Skin of body (tissue), 2 donors: ENCODE results near the gene KLF17. TPM values are rescaled to one million over a fixed set of nuclear protein-coding genes. Genes with fewer than 3 reads are reported as not detected.

Source experiments
- DNase-seq: peaks from one replicate; lab custom pipeline; 2025; lab: John Stamatoyannopoulos, UW
- total RNA-seq: library from RNA; depleted of rRNA; stranded (reverse); fragments of >200 nt; gene quantifications from one replicate; pipeline ENCODE4 v1.2.3, GENCODE V29; 2014

The KLF17 gene, protein sequence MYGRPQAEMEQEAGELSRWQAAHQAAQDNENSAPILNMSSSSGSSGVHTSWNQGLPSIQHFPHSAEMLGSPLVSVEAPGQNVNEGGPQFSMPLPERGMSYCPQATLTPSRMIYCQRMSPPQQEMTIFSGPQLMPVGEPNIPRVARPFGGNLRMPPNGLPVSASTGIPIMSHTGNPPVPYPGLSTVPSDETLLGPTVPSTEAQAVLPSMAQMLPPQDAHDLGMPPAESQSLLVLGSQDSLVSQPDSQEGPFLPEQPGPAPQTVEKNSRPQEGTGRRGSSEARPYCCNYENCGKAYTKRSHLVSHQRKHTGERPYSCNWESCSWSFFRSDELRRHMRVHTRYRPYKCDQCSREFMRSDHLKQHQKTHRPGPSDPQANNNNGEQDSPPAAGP
- not detected for total RNA-seq

DNA sequence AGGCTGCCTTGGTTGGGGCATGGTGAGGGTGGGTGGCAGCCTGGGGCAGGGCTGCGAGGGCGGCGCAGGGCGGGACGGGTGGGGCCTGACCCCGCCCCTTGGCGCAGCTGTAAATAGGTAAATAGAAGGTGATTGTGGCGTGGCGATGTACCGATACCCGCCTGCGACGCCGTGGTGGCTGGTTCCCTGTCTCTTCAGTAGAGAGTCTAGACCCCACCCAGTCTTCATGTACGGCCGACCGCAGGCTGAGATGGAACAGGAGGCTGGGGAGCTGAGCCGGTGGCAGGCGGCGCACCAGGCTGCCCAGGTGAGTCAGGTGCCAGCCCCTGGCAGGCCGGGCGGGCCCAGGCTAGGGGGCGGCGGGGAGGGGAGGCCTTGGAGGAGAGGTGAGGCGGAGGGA, at the start of gene KLF17:
KLF17 (plus strand) TSS at position 140 of the 400 bp plus-strand sequence; CDS start at position 227, 87 bp downstream.
- no peak for DNase-seq

DNA sequence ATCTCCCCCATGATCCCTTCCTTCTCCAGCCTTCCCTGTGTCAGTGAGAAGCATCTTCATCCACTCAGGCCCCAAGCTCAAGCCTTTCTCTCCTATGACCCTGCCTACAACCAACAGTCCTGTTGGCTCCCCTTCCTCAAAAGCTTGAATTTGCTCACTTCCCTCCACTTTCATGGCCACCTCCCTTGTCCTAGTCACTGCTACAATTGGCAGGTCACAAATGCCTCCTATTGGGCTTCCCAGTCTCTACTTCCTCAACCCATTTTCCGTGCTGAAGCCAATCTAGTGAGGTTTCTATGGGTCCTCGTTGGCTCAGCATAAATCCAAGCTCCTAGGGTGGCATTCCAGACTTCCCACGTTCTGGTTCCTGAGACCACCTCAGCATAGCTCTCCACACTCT, 47.2 kb upstream of the KLF17 start:
- DNase-seq, result no peak

DNA sequence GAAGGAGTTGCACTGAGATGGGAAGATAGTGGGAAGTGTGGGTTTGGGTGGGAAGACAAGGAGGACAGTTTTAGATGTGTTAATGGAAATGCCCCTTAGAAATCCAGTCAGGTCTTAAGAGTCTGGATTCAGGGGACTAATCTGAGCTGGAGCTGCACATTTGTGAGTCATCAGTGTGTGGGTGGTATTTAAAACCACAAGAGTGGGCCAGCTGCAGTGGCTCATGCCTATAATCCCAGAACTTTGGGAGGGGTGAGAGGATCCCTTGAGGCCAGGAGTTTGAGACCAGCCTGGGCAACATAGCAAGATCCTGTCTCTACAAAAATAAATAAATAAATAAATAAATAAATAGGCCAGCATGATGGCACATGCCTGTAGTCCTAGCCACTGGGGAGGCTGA, 46.4 kb upstream of the KLF17 start:
- DNase-seq, result no peak

DNA sequence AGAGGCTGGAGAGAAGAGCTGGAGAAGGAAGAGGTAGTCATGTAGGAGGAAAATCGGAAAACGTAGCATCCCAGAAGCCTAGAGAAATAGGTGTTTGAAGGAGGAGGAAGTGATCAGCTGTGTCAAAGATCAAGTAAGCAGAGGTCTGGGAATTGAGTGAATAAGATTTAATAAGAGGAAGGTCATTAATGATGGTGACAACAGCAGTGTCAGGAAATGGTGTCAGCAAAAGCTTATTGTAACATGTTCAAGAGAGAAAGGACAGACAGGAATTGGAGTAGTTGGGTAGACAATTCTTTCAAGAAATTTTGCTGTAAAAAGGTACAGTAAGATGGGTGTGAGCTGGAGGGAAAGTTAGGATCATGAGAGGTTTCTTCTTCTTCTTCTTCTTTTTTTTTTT, 45.8 kb upstream of the KLF17 start:
- no peak for DNase-seq

DNA sequence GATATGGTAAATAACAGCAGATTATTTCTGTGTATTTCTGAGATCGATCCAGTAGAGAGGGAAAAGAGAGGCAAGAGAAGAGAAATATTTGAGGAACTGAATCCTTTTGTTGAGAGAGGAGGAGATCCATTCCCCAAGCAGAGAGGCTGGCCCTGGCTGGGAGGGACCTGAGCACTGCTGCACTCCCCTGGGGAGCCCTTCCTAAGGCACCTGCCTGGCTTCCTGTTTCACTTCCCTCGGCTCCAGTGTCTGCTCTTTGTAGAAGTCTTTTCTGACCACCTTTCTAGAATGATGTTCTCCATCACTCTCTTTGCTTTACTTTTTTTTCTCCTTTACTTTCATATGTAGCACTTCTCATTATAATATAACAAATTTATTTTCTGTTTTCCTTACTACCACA, 45.1 kb upstream of the KLF17 start:
- DNase-seq, result no peak

DNA sequence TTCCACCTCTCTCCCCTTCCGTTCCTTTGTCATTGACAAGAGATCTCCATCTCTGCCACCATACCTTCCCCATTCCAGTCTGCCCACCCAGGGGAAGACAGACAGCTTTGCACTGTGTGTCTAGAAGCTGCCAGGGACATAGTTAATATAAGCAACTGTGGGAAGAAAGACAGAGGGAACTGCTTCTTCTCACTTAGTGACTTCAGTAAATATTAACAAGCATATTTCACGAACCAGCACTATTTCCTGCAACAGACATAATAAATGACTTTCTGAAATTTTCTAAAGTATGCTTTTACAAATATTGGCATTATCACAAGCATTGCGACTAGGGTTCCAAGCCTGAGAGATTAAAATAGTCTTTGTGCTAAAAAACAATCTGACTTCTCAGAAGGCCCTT, 44.2 kb upstream of the KLF17 start:
- no peak for DNase-seq

DNA sequence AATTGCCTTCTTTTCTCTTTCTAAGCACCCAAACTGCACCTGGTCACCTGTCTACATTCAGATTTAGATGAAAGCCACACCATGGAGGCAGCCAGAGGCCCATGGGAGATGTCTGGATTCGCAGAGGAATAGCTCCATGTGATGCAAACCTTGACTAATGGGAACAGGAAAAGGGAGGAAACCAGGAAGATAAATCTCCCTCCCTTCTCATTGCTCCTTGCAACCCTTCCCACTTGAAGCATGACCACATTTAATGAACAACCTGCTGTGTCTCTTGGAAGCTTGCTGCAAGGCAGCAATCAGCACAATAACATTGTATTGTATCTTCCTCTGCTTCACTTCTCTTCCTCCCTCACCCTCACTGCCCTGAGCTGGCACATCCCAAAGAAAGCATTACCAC, 42.6 kb upstream of the KLF17 start:
- no peak for DNase-seq

DNA sequence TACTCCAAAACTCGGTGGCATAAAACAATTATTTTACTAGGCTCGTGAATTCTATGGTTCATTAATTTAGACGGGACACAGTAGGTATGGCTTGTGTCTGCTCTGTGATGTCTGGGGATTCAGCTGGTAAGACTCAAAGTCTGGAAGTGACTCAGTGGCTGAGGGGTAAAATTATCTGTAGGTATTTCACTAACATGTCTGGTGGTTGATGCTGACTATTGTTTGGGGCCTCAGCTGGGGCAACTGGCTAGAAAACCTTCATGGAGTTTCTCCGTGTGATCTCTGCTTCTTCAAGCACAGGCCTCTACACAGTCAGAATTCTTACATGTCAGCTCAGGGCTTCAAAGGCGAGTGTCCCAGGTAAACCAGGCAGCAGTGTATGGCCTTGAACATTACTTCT, 41.2 kb upstream of the KLF17 start:
- no peak for DNase-seq

DNA sequence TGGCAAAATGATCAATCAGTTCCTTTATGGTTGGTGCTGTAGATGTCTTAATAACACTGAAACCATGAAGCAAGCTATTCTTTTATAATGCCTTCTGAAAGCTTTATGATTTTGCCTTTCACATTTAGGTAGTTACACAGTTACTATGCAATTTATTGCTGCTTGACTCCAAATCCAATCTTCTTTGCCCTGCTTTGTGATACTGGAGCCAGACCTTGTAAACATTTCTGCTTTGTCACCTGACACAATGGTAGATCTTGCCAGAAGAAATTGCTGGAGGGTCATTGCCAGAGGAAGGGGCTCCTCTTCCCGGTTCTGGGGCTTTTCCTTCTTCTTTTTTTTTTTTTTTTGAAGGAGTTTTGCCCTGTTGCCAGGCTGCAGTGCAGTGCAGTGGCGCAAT, 40.5 kb upstream of the KLF17 start:
- DNase-seq, result no peak

DNA sequence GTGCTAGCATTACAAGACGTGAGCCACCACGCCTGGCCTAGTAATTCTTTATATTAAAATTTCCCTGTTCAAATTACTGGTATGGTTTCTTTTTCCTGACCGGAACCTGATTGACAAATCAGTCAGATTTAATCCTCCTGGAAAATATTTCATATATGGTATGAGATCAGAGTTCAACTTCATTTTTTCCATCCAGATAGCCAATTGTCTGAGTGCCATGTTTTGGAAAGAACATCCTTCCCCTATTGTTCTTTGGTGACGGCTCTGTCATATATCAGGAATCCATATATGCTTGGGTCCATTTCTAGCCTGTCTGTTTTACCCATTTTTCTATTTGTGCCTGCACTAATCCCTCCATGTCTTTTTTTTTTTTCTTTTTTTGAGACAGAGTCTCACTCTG, 39.1 kb upstream of the KLF17 start:
- no peak for DNase-seq

DNA sequence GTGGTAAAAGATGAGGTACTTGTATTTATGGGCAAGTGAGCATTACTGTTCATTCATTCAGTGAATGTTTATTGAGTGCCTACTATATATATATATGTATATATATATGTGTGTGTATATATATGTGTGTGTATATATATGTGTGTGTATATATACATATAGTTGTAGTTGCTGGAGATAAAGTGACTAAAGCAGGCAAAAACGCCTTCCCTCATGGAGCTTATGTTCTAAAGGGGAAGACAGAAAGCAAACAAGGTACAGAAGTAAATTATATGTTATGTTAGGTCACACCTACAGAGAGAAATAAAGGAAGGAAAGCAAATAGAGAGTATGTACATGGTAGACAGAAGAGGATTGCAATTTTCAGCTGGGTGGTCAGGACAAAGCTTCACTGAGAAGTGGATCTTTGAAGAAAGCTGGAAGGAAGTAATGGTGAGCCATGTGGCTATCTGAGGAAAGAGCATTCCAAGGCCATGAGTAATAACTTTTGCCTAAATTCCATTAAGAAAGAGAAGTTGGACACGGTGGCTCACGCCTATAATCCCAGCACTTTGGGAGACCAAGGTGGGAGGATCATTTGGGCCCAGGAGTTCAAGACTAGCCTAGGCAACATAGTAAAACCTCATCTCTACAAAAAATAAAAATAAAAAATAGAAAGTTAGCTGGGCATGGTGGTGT, 33.5 kb upstream of the KLF17 start:
- no peak for DNase-seq

DNA sequence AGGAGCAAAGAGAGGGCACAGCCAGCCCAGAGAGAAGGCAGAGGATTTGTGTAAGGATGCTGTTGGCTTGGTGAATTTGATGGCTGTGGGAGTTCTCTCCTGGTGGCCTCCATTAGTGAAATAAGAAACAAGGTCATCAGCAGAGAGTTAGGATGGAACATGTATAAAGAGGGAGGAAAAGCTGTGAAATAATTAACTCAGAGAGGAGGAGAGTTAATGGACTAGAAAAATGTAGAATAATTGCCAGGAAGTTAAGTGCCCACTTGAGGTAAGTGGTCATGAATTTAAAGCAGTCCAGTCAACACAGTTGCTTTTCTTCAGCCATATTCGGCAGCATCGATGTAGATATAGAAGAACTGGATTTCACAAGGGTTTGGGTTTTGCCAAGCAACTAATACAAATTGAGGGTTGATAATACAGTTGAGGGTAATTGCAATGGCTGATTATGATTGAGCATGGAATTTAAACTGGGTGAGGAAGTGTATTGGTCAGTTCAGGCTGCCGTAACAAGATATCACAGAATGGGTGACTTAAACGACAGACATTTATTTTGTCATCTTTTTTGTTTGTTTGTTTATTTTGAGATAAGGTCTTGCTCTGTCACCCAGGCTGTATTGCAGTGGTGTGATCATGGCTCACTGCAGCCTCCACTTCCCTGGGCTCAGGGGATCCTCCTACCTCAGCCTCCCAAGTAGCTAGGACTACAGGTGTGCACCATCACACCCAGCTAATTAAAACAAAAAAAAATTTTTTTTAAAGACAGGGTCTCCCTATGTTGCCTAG, 31.7 kb upstream of the KLF17 start:
- no peak for DNase-seq

DNA sequence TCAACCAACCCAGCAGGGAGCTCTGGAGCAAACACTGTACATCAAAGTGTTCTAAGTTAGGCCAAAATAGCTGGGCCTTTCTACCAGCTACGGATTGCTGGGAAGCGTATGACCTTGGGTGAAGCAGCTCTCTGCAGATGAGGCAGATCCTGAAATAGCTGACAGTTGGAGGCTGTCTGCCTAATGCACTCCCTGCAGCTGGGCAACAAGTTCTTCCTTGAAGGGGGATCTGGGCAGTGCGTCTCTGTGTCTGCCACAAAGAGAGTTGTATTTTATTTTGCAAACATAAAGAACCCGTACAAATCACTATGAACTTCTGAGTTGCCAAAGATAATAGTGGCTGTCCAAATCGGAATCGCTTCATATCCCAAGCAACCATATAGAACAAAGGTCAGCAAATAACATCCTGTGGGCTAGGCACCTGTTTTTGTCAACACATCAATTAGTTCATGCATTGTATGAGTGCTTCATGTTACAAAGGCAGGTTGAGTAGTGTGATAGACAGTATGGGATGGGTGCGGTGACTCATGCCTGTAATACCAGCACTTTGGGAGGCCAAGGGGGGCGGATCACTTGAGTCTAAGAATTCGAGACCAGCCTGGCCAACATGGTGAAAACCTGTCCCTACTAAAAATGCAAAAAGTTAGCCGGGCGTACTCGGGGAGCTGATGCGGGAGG, 29.1 kb upstream of the KLF17 start:
- no peak for DNase-seq

DNA sequence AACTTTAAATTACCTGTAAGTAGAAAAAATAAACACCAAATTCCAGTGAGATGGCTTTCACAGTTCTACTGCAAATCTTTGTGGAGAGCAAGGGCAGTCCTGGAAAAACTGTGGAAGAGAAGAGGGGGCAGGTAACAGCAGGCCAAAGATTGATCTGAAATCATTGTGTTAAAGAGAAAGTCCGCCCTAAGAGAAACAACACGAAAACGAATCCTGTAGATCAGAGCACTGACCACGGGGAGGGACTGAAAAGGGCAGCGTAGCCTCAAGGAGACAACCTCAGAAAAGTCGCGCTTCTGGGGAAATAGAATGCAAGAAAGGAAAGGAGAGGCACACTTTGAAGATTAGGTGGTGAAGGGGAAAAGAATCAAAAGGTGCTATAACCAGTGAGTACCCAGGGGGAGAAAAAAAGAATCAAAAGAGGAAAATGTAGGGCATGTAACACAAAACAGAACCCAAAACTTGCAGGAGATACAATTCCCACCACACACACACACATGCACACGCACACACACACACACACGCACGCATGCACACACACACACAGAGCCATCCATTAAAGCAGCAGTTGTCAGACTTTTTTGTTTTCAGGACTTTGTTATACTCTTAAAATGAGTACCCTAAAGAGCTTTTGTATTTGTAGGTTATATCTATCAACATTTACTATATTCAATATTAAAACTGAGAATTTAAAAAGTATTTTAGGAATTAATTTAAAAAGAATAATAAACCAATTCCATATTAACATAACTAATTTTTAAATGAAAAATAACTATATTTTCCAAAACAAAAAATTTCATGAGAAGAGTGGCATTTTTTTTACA, 28.0 kb upstream of the KLF17 start:
- DNase-seq, result no peak

DNA sequence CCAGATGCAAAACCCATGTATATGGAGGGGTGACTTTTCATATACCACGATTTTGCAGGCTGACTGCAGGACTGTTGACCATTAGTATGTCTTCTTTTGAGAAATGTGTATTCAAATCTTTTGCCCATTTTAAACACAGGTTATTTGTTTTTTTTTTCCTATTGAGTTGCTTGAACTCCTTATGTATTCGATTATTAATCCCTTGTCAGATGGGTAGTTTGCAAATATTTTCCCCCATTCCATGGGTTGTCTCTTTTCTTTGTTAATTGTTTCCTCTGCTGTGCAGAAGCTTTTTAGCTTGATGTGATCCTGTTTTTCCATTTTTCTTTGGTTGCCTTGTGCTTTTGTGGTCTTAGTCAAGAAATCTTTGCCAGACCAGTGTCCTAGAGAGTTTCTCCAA, 24.6 kb upstream of the KLF17 start:
- DNase-seq, result no peak

DNA sequence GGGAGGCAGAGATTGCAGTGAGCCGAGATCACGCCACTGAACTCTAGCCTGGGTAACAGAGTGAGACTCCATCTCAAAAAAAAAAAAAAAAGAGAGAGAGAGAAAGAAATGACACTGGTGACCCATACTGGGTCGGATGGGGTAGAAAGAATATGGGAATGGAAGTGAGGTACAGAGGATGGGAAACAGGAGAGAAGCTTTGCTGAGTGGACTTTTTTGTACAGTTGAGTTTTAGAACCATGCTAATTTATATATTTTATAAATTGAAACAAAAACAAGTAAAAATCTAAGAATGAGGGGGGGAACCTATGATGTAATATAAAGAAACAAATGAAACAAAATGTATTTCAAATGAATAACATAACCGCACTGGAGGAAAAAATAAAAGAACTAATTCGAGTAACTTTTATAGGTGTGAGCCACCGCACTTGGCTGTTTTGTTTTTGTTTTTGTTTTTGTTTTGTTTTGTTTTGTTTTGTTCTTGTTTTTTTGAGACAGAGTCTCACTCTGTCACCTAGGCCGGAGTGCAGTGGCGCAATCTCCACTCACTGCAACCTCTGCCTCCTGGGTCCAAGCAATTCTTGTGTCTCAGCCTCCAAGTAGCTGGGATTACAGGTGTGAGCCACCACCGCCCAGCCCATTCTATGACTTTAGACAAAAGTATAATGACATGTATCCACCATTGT, 18.3 kb upstream of the KLF17 start:
- no peak for DNase-seq

DNA sequence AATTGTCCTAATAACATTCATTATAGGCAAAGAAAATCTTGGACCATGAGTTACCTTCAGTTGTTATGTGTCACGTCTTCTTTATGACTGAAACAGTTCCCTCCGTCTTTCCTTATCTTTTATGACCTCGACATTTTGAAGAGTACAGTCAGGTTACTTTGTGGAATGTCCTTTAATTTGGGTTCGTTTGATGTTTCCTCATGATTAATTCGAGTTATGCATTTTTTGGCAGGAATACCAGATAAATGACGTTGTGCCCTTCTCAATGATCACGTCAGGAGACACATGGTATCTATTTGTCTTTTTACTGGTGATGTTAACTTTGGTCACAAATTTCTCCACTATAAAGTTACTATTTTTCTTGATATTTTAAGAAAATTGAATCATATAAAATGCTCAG, 17.3 kb upstream of the KLF17 start:
- DNase-seq, result no peak

DNA sequence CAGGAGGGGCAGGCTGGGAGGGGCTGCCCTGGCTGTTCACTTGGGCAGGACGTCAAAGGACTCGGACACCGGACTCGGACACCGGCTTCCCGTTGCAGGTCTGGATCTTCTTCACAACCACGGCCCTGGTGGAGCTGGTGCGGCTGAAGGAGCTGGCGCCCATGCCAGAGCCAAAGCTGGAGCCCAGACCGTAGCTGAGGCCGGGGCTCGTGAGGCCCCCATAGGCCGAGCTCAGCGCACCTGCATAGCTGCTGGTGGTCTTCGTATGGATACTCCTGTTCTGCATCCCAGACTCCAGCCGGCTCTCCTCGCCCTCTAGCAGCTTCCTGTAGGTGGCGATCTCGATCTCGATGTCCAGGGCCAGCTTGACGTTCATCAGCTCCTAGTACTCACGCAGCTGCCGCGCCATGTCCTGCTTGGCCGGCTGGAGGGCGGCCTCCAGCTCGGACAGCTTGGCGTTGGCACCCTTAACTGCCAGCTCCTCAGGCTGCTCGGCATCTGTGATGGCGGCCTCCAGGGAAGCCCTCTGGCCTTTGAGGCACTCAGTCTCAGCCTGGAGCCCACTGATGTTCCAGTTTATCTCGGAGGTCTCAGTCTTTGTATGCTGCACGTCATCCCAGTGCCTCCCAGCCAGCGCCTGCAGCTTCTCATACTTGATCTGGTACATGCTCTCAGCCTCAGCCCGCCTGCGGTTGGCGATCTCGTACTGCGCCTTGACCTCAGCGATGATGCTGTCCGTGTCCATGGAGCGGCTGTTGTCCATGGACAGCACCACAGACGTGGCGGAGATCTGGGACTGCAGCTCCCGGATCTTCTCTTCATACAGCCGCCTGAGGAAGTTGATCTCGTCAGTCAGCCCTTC, 15.1 kb upstream of the KLF17 start:
- no peak for DNase-seq

DNA sequence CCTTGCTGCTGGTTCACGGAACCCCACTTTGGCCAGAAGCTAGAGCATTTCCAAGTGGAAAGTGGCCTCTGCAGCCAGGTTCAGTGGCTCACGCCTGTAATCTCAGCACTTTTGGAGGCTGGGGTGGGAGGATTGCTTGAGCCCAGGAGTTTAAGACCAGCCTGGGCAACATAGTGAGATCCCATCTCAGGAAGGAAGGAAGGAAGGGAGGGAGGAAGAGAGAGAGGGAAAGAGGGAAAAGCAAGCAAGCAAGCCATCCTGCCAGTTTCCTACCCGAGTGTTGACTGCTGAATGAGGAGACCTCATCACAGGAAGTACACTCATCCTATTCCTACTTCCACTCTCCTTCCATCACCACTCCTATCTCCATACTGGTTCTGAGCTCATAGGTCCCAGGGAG, 12.8 kb upstream of the KLF17 start:
- no peak for DNase-seq
